Cardiac fibroblast (primary cell): Measurements from ENCODE around the gene NCOA1.
A peak's percentile ranks its signal among the peaks of the same experiment; 100 is the strongest.
"Not testable (repeated sequence)": the region's sequence is repeated elsewhere in the genome, so short reads cannot be mapped to it uniquely, and the experiment has no call there.

Experiments
- DNase-seq, 2 donors: peaks; one replicate each; pipeline versions ENCODE4 v3.0.0 to v3.0.0-alpha.2; 2010; ENCODE audit warnings: low read depth in 2 of 2
- H3K4me3 ChIP-seq, 2 donors: replicated peaks in 1 of 2; 1 replicate in 1 of 2; 2 replicates in 1 of 2; pipeline ENCODE4 v1.5.1; 2011; ENCODE audit warnings: low read depth in 2 of 2, low read length in 2 of 2, mild to moderate bottlenecking in 2 of 2, moderate library complexity in 1 of 2
- TF ChIP-seq, protein P1 (sequence below): IDR thresholded peaks from one replicate; pipeline ENCODE4 v1.5.1; 2011; ENCODE audit warnings: low read depth, mild to moderate bottlenecking, low read length, inconsistent platforms

NCOA1 gene

DNA sequence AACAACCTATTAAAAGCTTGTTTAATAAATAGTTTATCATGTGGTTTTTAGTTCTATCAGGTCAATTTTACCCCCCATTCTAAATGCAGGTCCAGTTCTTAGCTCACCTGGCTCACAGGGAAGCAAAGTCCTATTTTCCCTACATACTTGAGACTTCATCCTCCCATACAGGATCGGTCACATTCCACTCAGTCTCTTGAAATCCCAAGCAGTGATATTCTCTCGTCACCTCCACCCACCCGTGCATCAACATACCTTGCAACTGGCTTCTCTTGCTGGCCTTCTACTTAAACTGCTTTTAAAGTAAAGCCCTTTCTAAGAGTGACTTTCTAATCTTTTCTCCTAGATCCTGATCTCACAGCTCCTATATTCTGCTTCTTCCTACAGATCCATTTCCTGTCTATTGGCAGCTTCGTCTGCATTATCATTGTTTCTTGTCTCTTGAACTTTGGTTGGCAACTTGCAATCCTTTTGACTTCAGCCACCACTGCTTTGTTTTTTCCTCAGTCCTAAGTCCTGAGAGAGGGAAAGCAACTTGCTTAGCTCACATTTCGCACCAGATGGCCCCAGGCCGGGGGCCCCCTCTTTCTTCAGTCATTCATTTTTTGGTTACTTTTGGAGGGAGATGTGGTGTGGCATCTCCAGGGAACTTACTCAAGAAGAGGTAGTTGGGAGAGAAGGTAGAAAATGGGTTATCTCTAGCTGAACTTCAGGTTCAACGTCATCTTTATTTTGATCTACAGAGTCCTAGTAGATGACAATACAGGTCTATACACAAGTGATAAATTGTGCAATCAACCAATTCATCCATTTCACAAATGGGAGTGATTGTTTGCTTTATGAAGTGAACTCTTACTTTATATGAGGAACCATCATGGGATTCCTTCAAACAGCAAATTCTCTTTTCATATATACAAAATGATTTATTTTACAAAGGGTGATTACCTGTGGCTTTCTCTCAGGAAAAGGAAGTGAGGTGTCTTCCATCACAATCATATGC is 23.9 kb upstream of the NCOA1 start:
- DNase-seq, result no peak
- H3K4me3 ChIP-seq, result no peak overlapping the region
- TF ChIP-seq, protein P1, sequence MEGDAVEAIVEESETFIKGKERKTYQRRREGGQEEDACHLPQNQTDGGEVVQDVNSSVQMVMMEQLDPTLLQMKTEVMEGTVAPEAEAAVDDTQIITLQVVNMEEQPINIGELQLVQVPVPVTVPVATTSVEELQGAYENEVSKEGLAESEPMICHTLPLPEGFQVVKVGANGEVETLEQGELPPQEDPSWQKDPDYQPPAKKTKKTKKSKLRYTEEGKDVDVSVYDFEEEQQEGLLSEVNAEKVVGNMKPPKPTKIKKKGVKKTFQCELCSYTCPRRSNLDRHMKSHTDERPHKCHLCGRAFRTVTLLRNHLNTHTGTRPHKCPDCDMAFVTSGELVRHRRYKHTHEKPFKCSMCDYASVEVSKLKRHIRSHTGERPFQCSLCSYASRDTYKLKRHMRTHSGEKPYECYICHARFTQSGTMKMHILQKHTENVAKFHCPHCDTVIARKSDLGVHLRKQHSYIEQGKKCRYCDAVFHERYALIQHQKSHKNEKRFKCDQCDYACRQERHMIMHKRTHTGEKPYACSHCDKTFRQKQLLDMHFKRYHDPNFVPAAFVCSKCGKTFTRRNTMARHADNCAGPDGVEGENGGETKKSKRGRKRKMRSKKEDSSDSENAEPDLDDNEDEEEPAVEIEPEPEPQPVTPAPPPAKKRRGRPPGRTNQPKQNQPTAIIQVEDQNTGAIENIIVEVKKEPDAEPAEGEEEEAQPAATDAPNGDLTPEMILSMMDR, result no peak

DNA sequence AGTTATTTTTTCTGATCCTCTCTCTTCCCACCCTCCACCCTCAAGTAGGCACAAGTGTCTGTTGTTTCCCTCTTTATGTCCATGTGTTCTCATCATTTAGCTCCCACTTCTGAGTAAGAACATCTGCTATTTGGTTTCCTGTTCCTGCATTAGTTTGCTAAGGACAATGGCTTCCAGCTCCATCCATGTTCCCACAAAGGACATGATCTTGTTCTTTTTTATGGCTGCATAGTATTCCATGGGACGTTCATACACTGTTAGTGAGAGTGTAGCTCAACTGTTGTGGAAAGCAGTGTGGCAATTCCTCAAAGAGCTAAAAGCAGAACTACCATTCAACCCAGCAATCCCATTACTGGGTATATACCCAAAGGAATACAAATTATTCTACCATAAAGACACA is 22.6 kb upstream of the NCOA1 start:
- DNase-seq, H3K4me3 ChIP-seq: not testable (repeated sequence)

DNA sequence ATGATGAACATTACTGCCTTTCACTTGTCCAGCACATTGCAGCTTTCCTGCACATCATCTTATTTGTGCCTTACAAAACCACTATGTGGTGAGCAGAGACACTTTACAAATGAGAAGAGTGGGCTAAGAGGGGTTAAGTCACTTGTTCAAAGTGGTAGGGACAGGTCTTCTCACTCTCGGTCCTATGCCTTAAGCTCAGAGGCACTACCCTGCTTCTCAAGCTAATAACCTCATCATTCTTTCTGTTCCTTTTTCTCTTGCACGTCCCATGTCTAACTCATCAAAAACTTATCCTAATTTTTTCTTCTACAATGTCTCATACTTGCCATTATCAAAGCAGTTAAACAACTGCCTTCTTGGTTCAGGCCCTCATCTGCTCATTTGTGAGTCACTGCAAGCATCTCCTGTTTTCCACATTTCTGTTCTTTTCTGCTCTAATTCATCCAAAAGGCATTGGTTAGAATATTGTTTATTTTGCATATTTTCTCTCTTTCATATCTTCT is 21.9 kb upstream of the NCOA1 start:
- H3K4me3 ChIP-seq, result no peak overlapping the region
- DNase-seq, result no peak
- TF ChIP-seq, protein P1, result no peak

DNA sequence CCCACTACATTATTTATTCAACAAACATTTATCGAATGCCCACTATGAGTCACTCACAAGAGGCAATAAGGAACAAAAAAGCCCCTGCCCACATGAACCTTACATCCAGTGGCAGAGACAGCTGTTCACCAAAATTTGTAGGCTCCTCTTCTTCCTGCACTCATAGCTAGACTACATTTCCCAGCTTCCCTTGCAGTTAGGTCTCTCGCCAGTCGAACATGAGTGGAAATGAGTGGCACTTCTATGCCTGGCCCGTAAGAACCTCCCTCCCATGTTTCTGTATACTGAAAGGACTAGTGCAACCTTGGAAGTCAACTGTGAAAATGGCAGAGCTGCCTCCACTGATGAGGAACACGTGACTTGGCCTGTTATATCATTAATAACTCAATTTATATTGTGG is 19.4 kb upstream of the NCOA1 start:
- no peak overlapping the region for H3K4me3 ChIP-seq
- TF ChIP-seq, protein P1, result no peak
- DNase-seq, result no peak

DNA sequence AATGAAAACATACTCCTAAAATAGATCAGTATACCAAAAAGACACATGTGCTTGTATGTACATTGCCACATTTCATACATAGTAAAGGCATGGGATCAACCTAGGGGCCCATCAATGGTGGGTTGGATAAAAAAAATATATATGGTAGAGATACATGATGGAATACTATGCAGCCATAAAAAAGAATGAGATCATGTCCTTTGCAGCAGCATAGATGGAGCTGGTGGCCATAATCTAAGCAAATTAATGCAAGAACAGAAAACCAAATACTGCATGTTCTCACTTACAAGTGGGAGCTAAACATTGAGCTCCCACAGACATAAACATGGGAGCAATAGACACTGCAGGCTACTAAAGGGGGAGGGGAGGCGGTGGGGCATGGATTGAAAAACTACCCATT is 18.6 kb upstream of the NCOA1 start:
- H3K4me3 ChIP-seq, result no peak overlapping the region
- TF ChIP-seq, protein P1, result no peak
- no peak for DNase-seq

DNA sequence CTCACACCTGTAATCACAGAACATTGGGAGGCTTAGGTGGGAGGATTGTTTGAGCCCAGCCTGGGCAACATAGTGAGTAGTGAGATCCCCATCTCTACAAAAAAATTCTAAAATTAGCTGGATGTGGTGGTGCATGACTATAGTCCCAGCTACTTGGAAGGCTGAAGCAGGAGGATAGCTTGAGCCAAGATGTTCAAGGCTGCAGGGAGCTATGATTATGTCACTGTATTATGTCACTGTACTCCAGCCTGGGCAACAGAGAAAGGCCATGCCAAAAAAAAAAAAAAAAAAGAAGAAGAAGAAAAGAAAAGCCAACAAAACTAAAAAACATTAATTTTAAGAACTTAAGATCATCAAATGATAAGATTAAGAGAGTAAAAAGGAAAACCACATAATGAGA is 17.4 kb upstream of the NCOA1 start:
- no peak overlapping the region for H3K4me3 ChIP-seq
- TF ChIP-seq, protein P1, result no peak
- peak in 1 of 2 donors; percentile 10 for DNase-seq

DNA sequence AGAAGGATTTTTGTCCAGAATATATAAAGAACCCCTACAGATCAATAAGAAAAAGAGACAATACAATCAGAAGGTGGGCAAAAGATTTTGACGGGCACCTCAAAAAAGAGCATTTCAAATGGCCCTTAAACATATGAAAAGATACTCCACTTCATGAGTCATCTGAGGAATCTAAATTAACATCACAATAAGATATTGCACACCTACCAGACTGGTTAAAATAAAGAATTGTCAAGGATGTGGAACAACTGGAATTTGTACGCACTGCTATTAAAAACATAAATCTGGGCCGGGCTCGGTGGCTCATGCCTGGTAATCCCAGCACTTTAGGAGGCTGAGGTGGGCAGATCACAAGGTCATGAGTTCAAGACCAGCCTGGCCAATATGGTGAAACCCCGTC is 17.0 kb upstream of the NCOA1 start:
- no peak for DNase-seq
- TF ChIP-seq, protein P1, result no peak
- H3K4me3 ChIP-seq, result no peak overlapping the region
